Measurements from ENCODE around the gene ZMYM3. TPM values are rescaled to one million over a fixed set of nuclear protein-coding genes. Genes with fewer than 3 reads are reported as not detected.

Gene ZMYM3
- total and polyA plus RNA-seq, 4 experiments from 2014 or later, result 5.8 to 28.2 (median 17.0) TPM

DNA sequence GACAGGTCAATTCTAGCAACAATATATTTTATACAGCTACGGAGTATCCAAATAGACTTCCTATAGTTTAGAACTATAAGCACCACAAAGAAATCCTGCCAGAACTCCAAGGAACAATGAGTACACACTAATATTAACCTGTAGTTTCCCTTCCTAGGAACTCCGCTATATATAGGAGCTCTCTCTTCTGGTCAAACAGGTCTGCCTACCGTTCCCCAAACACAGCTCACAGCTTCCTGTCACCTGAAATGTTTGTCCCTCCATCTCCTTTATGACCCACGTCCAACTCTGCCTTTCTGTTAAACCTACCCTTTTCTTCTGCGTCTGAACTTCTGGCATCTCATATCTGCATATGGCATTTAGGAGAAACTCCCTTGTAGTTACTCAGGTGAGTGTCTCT is 41.4 kb downstream of the ZMYM3 start:
- intact Hi-C loops (cut with micrococcal nuclease), result no loop called here
- H3K36me3 ChIP-seq (ENCODE audit: insufficient read depth, low read length), result no peaks in the 10 kb centered on the region
- no peak overlapping the region for H3K27ac ChIP-seq (ENCODE audit: low read depth, low read length)
- no peaks in the 10 kb centered on the region for H3K4me1 ChIP-seq (ENCODE audit: insufficient read depth, low read length)
- no peak for DNase-seq
- POLR2A ChIA-PET (ENCODE audit: partially characterized antibody), result no interaction called here
- CTCF ChIA-PET (ENCODE audit: partially characterized antibody), result no interaction called here
- Mint-ChIP-seq H3K9me3 (no peaks in the 10 kb centered on the region), H3K4me1 (no peaks in the 10 kb centered on the region), H3K27ac (no peak overlapping the region), H3K4me3 (no peak overlapping the region), H3K27me3 (peaks cover 0 to 2% of the 10 kb centered on the region in 2 donors), H3K36me3 (no peaks in the 10 kb centered on the region)
- H3K27me3 ChIP-seq (ENCODE audit: insufficient read depth, low read length), result no peaks in the 10 kb centered on the region
- no peaks in the 10 kb centered on the region for H3K9me3 ChIP-seq (ENCODE audit: control insufficient read depth in 1 of 2, low read length in 2 of 2)
- H3K4me3 ChIP-seq (ENCODE audit: low read length in 2 of 2), result no peak overlapping the region

DNA sequence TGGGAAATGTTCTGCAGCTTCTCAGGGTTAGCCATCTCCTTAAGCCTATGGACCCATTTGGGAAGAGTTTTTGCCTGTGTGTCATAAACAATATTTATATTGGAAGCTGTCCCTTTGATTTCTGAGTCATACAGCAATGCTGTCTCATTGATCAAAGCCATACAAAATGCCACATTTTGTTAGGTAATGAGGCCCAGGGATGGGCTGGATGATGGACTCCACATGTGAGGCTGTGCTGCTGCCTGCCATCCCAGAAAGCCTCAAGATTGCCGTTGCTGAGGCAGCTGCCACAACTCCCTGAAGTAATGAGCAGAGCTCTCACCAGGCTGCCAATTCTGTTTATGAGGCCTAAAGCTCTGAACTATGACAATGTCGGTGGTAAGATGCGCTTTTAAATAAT is 43.1 kb downstream of the ZMYM3 start:
- Mint-ChIP-seq H3K9me3 (no peaks in the 10 kb centered on the region), H3K4me1 (no peaks in the 10 kb centered on the region), H3K4me3 (no peak overlapping the region), H3K36me3 (no peaks in the 10 kb centered on the region), H3K27me3 (peaks cover 0 to 2% of the 10 kb centered on the region in 2 donors), H3K27ac (no peak overlapping the region)
- ChIA-PET CTCF (ENCODE audit: partially characterized antibody) (no interaction called here), POLR2A (ENCODE audit: partially characterized antibody) (no interaction called here)
- no peaks in the 10 kb centered on the region for H3K36me3 ChIP-seq (ENCODE audit: insufficient read depth, low read length)
- H3K9me3 ChIP-seq (ENCODE audit: control insufficient read depth in 1 of 2, low read length in 2 of 2), result no peaks in the 10 kb centered on the region
- H3K27ac ChIP-seq (ENCODE audit: low read depth, low read length), result no peak overlapping the region
- H3K4me3 ChIP-seq (ENCODE audit: low read length in 2 of 2), result no peak overlapping the region
- no peaks in the 10 kb centered on the region for H3K27me3 ChIP-seq (ENCODE audit: insufficient read depth, low read length)
- no peaks in the 10 kb centered on the region for H3K4me1 ChIP-seq (ENCODE audit: insufficient read depth, low read length)
- no peak for DNase-seq
- intact Hi-C loops (cut with micrococcal nuclease), result no loop called here

DNA sequence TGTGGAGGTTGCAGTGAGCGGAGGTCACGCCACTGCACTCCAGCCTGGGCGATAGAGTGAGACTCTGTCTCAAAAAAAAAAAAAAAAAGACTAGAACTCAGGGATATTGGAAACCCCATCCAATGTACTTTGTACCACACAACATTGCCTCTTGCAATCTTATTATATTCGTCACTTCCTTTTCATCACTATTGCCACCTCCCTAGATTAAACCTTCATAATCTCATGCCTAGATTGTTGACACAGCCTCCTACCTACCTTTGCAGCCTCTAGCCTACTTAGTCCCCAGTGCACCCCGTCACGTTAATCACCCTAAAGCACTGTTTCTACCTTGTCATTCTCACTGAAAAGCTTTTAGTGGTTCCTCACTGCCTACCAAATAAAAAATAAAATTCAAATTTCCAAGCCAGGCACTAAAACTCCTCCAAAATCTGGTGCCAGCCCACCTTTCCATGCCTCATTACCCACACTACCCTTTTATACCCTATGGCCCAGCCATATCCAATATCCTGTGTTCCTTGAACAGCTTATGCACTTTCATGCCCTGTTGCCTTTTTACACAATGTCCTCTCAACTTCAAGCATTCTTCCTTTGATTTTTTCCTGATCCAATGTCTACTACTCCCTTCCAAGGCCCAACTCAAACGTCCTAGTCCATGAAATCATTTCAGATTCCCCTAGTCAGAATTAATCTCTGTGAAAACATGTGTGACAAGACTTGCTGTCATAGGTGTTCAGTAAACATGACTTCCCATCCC is 54.5 kb downstream of the ZMYM3 start:
- Histone ChIP-seq H3K27ac (ENCODE audit: low read depth, low read length) (no peak overlapping the region), H3K36me3 (ENCODE audit: insufficient read depth, low read length) (no peaks in the 10 kb centered on the region), H3K27me3 (ENCODE audit: insufficient read depth, low read length) (no peaks in the 10 kb centered on the region), H3K4me1 (ENCODE audit: insufficient read depth, low read length) (peaks cover 8% of the 10 kb centered on the region), H3K4me3 (ENCODE audit: low read length in 2 of 2) (no peak overlapping the region), H3K9me3 (ENCODE audit: control insufficient read depth in 1 of 2, low read length in 2 of 2) (no peaks in the 10 kb centered on the region)
- intact Hi-C loops (cut with micrococcal nuclease), result loop anchor here (5.0 kb wide), 1 partner anchor 53 kb away; the partner anchor contains the start of gene ZMYM3
- ChIA-PET POLR2A (ENCODE audit: partially characterized antibody) (interaction anchor here (4.2 kb wide), 1 partner anchor 167 kb away, joined by 28 read pairs; the partner anchor contains the start of gene TAF1), CTCF (ENCODE audit: partially characterized antibody) (no interaction called here)
- no peak for DNase-seq
- H3K27me3 Mint-ChIP-seq, result no peaks in the 10 kb centered on the region
- peaks cover 11 to 29% (median 17%) of the 10 kb centered on the region in 4 donors for H3K4me1 Mint-ChIP-seq
- H3K4me3 Mint-ChIP-seq, result peak overlapping the region in 4 of 8 donors; percentile 1 to 71 (median 46)
- H3K9me3 Mint-ChIP-seq, result no peaks in the 10 kb centered on the region
- peak overlapping the region in 3 of 7 donors; percentile 50 to 71 (median 63) for H3K27ac Mint-ChIP-seq
- H3K36me3 Mint-ChIP-seq, result peaks cover 0 to 10% of the 10 kb centered on the region in 2 donors

DNA sequence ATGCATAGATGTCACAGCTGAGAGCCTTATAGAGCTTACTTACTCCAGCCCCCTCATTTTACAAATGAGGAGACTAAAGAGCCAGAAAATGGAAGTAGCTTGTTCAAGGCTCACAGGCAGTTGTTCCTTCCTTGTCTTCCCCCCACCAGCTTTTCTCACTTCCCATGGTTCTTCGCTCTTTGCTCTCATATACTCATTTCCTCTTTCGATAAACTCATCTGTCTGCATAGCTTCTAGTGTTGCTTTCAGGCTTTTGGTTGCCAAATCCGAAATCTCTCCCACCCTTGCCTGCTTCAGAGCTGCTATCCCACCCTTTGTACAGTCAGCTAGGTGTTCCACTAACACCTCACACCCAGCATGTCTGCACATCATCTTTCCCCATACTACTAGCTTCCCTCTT is 55.9 kb downstream of the ZMYM3 start:
- intact Hi-C loops (cut with micrococcal nuclease), result loop anchor here (5.0 kb wide), 1 partner anchor 54 kb away; the partner anchor contains the start of gene ZMYM3
- Histone ChIP-seq H3K4me3 (ENCODE audit: low read length in 2 of 2) (peak overlapping the region; percentile 29 to 60), H3K27me3 (ENCODE audit: insufficient read depth, low read length) (no peaks in the 10 kb centered on the region), H3K4me1 (ENCODE audit: insufficient read depth, low read length) (peaks cover 8% of the 10 kb centered on the region), H3K9me3 (ENCODE audit: control insufficient read depth in 1 of 2, low read length in 2 of 2) (no peaks in the 10 kb centered on the region), H3K36me3 (ENCODE audit: insufficient read depth, low read length) (no peaks in the 10 kb centered on the region), H3K27ac (ENCODE audit: low read depth, low read length) (peak overlapping the region; percentile 61)
- Mint-ChIP-seq H3K4me1 (peaks cover 11 to 34% (median 21%) of the 10 kb centered on the region in 4 donors), H3K36me3 (peaks cover 0 to 10% of the 10 kb centered on the region in 2 donors), H3K9me3 (no peaks in the 10 kb centered on the region), H3K27me3 (no peaks in the 10 kb centered on the region), H3K27ac (peak overlapping the region; percentile 86 to 95 (median 89)), H3K4me3 (peak overlapping the region; percentile 85 to 96 (median 90))
- CTCF ChIA-PET (ENCODE audit: partially characterized antibody), result interaction anchor here (0.6 to 1.2 kb wide), 2 partner anchors 57 to 114 kb away, joined by 3 to 4 read pairs; partner anchors contain the start of gene ZMYM3
- DNase-seq, result peak in 2 of 5 donors; percentile 15 to 23
- POLR2A ChIA-PET (ENCODE audit: partially characterized antibody), result interaction anchor here (1.0 to 4.5 kb wide), 8 partner anchors 10 to 336 kb away, joined by 3 to 67 read pairs (median 12); partner anchors contain the start of genes NONO, TAF1 and ZMYM3

DNA sequence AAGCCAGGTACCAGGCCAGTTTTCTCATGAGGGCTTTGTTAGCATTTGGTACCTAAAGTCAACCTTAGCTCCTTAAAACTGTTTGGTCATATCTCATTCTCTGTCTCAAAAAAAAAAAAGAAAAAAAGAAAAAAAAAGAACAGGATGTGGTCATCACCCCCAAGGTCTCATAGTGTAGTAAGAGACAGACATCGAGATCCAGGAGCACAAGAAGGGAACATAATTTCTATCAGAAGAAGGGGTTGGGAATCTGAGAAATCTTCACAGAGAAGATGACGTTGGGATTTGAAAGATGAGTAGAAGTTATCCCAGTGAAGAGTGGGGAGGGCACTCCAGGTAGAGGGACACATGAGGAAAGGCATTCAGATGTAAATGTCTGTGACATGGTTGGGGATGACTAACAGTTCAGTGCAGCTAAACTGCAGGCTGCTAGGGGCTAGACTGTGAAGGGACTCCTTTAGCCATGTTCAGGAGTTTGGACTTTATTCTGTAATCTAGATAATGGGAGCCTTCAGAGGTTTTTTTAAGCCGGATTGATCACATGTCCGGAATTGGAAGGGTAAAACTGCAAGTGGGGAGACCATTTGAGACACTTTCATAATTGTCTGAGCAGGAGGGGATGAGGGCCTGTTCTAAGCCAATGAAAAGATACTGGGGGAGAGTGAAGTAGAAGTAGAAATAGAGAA is 57.8 kb downstream of the ZMYM3 start:
- Histone ChIP-seq H3K27ac (ENCODE audit: low read depth, low read length) (peak overlapping the region; percentile 55), H3K4me1 (ENCODE audit: insufficient read depth, low read length) (peaks cover 13% of the 10 kb centered on the region), H3K9me3 (ENCODE audit: control insufficient read depth in 1 of 2, low read length in 2 of 2) (no peaks in the 10 kb centered on the region), H3K36me3 (ENCODE audit: insufficient read depth, low read length) (no peaks in the 10 kb centered on the region), H3K4me3 (ENCODE audit: low read length in 2 of 2) (peak overlapping the region in 1 of 2 donors; percentile 29), H3K27me3 (ENCODE audit: insufficient read depth, low read length) (no peaks in the 10 kb centered on the region)
- ChIA-PET CTCF (ENCODE audit: partially characterized antibody) (interaction anchor here (1.8 kb wide), 1 partner anchor 14 kb away, joined by 8 read pairs; no protein-coding TSS in a partner anchor), POLR2A (ENCODE audit: partially characterized antibody) (interaction anchor here (0.6 to 4.5 kb wide), 8 partner anchors 12 to 429 kb away, joined by 3 to 67 read pairs (median 12); partner anchors contain the start of genes IL2RG, NONO, TAF1 and ZMYM3)
- Mint-ChIP-seq H3K27ac (peak overlapping the region; percentile 88 to 95 (median 90)), H3K9me3 (no peaks in the 10 kb centered on the region), H3K36me3 (peaks cover 1 to 15% of the 10 kb centered on the region in 2 donors), H3K4me3 (peak overlapping the region; percentile 86 to 93 (median 88)), H3K4me1 (peaks cover 18 to 45% (median 28%) of the 10 kb centered on the region in 4 donors), H3K27me3 (no peaks in the 10 kb centered on the region)
- intact Hi-C loops (cut with micrococcal nuclease), result loop anchor here (2.0 to 5.0 kb wide), 2 partner anchors 13 to 56 kb away; partner anchors contain the start of gene ZMYM3
- DNase-seq, result peak in 4 of 5 donors; percentile 32 to 42 (median 38)

DNA sequence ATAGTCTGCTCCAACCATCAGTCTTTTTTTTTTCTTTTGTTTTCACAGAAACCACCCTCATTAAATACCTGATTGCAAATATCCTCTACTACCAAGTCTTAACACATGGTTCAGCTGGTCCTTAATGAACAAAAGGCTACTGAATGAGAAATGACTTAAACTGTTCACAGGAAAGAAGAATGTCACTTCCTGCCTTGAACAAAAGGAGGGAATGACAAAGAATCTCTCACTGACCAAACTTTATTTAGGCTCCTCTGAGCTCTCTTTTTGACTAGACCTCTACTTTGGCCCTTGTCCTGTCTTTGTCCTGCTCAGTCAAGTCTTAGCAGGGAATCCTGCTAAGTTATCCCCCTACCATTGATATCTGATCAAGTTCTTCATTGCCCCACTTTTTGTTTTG is 62.7 kb downstream of the ZMYM3 start:
- peaks cover 12 to 33% (median 21%) of the 10 kb centered on the region in 4 donors for H3K4me1 Mint-ChIP-seq
- H3K4me3 Mint-ChIP-seq, result no peak overlapping the region
- Histone ChIP-seq H3K4me1 (ENCODE audit: insufficient read depth, low read length) (peaks cover 13% of the 10 kb centered on the region), H3K4me3 (ENCODE audit: low read length in 2 of 2) (no peak overlapping the region), H3K9me3 (ENCODE audit: control insufficient read depth in 1 of 2, low read length in 2 of 2) (no peaks in the 10 kb centered on the region), H3K27me3 (ENCODE audit: insufficient read depth, low read length) (no peaks in the 10 kb centered on the region), H3K27ac (ENCODE audit: low read depth, low read length) (no peak overlapping the region), H3K36me3 (ENCODE audit: insufficient read depth, low read length) (no peaks in the 10 kb centered on the region)
- H3K9me3 Mint-ChIP-seq, result no peaks in the 10 kb centered on the region
- POLR2A ChIA-PET (ENCODE audit: partially characterized antibody), result interaction anchor here (1.0 to 1.6 kb wide), 2 partner anchors 9 to 63 kb away, joined by 3 to 7 read pairs; no protein-coding TSS in a partner anchor
- DNase-seq, result no peak
- peaks cover 6 to 15% of the 10 kb centered on the region in 2 donors for H3K36me3 Mint-ChIP-seq
- H3K27me3 Mint-ChIP-seq, result no peaks in the 10 kb centered on the region
- intact Hi-C loops (cut with micrococcal nuclease), result no loop called here
- CTCF ChIA-PET (ENCODE audit: partially characterized antibody), result no interaction called here
- H3K27ac Mint-ChIP-seq, result peak overlapping the region in 6 of 7 donors; percentile 19 to 84 (median 53)
